GM21515 (cell line): ENCODE data around the gene ZNF33B.
"Not testable (repeated sequence)": the region's sequence is repeated elsewhere in the genome, so short reads cannot be mapped to it uniquely, and the experiment has no call there.

Experiments used
- ATAC-seq: cut with Tn5 transposase; IDR thresholded peaks from one replicate; pipeline ENCODE4 v1.9.1; 2021; ENCODE audit not compliant: unreplicated experiment

The ZNF33B gene

DNA sequence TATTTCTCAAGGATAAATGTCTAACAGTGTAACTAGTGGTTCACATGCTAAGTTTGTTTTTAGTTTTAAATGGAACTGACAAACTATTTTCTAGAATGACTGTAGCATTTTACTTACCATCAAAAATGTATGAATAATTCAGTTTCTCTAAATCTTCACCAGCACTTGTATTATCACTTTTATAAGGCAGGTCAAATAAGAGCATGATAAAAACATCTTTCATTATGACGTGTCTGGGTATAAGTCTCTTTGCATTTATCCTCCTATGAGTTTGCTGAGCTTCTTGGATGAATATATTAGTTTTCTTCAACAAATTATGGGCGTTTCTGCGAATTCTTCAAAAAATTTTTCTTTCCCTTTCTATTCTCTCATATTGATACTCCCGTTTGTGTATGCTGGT lies 19.9 kb downstream of the ZNF33B start:
- no peak for ATAC-seq

DNA sequence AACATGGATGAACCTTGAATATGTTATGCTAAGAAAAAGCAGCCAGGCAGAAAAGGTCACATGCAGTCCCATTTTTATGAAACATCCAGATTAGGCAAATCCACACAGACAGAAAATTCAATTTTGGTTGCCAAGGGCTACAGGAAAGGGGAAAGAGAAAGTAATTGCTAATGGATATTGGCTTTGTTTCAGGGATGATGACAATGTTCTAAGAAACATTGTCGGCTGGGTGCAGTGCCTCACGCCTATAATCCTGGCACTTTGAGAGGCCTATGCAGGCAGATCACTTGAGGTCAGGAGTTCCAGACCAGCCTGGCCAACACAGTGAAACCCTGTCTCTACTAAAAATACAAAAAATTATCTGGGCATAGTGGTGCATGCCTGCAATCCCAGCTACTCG lies 23.0 kb downstream of the ZNF33B start:
- no peak for ATAC-seq

GRCh38 chr10:42609872-42610271 lies 28.5 kb downstream of the ZNF33B start:
- no peak for ATAC-seq

- no peak for ATAC-seq
These were observed 40.0 kb downstream of the ZNF33B start for GRCh38 chr10:42598249-42598873.

GRCh38 chr10:42596196-42596595 lies 42.2 kb downstream of the ZNF33B start:
- no peak for ATAC-seq

GRCh38 chr10:42594246-42594650 lies 44.1 kb downstream of the ZNF33B start:
- no peak for ATAC-seq

DNA sequence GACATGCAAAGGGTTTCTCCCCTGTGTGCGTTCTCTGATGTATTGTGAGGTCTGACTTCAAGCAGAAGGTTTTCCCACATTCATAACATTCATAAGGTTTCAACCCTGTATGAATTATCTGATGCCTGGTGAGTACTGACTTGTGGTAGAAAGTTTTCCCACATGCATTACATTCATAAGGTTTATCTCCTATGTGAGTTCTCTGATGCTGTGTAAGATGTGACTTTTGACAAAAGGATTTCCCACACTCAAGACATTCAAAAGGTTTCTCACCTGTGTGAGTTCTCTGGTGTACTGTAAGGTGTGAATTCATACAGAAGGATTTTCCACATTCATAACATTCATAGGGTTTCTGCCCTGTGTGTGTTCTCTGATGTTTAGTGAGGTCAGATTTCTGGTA lies 45.1 kb downstream of the ZNF33B start:
- ATAC-seq: no peak

DNA sequence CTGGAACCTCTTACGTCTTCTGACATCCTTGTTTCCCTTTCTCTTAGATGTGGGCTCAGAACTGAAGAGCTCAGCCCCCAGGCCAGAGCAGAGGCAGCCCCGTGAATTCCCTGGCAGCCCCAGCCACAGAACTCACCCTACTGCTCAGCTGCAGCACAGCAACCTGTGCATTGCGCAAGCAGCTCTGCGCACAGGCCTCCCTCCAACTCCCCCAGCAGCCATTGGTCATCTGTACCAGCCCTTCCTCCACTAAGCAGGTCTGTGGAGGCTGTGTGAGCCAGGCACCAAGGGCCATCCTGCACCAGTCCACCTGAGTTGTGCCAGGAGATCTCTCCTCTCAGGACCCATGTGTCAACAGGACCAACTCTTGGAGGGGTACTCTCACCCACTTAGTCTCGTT lies 54.5 kb downstream of the ZNF33B start:
- no peak for ATAC-seq

GRCh38 chr10:42578019-42578418 lies 60.4 kb downstream of the ZNF33B start:
- no peak for ATAC-seq

DNA sequence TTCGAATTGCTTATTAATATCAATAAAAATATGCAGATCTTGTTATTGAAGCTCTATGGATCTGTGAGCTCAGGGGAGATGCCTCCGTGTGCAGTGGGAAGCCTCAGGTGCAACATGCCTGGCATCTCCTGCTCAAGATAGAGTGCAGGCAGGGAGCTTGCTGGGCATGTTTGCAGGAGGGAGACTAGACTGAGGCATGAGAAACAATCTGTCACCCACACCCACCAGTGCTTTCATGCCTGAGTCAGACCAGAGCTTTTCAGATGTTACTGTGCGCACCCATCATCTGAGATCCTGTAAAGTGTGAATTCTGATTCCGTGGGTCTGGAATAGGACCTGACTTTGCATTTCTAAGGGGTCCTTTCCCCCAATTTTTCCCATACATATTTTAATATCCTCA lies 62.0 kb downstream of the ZNF33B start:
- no peak for ATAC-seq

DNA sequence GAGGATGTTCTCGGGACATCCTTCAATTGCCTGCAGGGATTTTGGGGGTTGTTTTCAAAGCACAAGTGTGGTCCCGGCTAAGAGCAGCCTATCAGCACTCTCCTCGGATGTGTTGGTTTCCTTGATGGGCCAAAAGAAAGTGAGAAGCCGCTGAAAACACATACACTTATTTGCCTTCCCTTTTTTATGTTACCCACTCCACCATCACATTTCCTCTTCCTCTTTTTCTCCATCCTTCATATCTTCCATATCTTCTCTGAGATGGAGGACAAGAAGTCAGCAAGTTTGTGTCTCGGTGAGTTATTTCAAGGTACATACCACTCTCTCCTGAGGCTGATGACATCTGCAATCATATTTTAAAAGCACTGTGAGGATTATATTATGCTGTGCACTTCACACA lies 64.0 kb downstream of the ZNF33B start:
- no peak for ATAC-seq

DNA sequence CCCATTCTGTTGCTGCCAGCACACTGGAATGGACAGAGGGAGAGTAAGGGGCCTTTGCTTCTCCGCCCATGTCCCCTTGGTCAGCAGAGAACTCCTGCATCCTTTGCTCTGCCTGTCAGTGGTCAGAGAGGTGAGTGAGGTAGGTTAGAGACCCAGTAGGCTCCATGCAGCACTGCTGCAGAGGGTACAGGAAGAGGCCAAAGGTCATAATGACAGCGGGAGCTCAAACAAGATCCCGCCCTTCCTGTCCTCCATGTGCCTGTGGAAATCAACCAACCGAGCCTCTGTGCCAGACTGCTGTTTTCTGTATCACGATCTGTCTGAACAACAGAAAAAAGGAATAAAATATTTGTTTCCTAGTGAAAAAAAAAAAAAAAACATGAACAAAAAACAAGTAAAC lies 81.4 kb downstream of the ZNF33B start:
- no peak for ATAC-seq

DNA sequence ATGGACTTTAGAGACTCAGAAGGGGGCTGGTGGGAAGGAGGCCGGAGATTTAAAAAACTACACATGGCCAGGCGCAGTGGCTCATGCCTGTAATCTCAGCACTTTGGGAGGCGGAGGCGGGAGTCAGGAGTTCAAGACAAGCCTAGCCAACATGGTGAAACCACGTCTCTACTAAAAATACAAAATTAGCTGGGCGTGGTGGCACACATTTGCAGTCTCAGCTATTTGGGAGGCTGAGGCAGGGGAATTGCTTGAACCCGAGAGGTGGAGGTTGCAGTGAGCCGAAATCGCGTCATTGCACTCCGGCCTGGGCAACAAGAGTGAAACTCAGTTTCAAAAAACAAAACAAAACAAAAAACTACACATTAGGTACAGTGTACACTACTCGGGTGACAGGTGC lies 84.8 kb downstream of the ZNF33B start:
- not testable (repeated sequence) for ATAC-seq

DNA sequence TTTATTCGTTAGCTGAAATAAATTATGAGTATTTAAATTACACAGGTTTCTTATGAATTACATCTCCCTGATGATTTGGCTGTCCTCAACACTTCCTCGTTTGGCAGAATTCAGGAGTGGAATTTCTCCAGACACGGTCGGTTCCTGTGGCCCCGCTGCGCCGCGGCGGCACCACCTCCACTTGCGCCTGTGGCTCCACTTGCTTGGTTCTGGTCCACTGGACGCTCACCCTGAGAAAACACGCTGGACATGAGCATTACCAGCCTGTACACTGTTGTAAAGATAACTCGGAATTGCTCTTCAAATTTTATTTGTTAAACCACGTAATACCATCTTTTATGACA lies 85.3 kb downstream of the ZNF33B start:
- peak; percentile 26 for ATAC-seq

GRCh38 chr10:42552188-42553063 lies 85.9 kb downstream of the ZNF33B start:
- peak; percentile 95 for ATAC-seq

DNA sequence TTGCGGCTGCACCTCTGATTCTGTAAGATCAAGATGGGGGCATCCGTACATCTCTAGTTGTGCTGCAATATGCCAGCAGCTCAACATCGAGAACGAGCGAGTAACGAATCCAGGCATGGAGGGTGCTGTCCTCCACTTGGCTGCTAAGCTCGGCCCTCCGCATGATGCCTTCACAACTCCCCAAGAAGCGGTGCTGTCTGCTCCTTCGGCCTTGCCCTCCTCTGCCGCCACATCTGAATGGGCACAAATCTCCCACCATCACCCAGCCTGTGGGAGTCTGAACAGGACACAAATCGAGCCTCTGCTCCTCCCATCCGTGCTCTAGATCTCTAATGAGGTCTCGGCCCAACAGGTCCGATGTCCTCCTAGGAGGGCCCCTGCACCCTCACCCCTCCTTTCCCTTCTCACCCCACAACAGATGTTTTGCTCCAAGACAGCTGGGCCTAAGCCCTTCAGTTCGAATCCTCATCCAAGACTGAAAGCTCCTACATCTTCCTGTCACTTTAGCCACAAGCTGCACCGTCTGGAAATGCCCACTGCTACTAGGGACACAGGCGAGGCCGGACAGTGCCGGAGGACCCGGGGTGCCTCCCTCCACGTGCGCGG lies 86.7 kb downstream of the ZNF33B start:
- ATAC-seq: no peak

DNA sequence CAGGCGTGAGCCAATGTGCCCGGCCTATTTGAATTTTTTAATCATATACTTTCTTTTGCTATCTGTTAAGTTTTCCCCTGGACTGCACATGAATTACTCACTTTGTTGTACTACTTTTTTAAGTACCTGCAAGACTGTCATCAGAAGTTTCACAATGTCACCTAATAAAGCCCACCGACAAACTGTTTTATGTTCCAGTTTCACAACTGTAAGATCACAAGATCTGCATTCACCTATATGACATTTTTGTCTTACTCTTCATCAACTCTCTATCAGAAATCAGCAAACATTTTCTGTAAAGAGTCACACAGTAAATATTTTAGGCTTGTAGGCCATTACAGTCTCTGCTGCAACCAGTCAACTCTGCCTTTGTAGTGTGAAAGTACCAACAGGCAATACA lies 88.5 kb downstream of the ZNF33B start:
- ATAC-seq: no peak

- no peak for ATAC-seq
These were observed 90.1 kb downstream of the ZNF33B start for GRCh38 chr10:42548254-42548653.

DNA sequence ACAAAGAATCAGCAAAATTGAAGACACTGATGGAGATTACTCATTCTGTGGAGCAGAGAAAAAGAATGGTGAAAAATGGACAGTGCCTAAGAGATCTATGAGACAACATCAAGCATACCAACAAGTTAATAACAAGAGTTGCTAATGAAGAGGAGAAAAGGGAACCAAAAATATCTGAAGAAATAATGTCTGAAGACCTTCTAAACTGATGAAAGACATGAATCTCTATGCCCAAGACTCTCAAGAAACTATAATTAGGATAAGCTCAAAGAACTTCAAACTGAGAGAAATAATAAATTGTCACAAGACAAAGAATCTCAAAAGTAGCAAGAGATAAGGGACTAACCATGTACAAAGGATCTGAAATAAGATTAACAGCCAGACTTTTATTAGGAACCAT lies 93.4 kb downstream of the ZNF33B start:
- no peak for ATAC-seq

DNA sequence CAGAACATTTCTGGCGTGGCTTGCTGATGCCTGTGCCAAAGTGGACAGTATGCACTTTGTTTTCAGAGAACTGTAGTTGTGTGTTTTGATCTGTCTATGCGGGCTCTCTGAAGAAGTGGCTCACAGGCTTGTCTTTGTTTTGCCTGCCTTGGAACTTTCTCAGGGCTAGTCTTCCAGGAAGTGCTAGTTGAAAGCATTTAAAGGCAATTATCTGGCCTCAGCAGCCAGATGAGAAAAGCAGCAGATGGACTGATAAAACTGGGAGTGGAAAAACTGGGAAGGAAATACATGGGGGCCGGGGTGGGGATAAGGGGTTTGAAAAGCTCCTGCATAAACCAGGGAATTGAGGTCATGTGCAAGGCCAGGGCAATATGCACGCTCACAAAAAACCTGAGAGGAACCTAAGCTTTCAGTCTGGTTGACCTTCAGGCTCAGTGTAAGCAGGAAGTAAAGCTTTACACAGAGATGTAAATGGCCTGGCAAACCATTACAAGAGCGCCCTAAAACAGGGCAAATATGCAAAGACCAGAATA lies 94.5 kb downstream of the ZNF33B start:
- no peak for ATAC-seq
